ENCODE data around the gene NFIL3. TPM values are rescaled to one million over a fixed set of nuclear protein-coding genes. Genes with fewer than 3 reads are reported as not detected.

The NFIL3 gene, protein sequence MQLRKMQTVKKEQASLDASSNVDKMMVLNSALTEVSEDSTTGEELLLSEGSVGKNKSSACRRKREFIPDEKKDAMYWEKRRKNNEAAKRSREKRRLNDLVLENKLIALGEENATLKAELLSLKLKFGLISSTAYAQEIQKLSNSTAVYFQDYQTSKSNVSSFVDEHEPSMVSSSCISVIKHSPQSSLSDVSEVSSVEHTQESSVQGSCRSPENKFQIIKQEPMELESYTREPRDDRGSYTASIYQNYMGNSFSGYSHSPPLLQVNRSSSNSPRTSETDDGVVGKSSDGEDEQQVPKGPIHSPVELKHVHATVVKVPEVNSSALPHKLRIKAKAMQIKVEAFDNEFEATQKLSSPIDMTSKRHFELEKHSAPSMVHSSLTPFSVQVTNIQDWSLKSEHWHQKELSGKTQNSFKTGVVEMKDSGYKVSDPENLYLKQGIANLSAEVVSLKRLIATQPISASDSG
- 5.3 and 7.0 TPM in 2 replicates for total RNA-seq

DNA sequence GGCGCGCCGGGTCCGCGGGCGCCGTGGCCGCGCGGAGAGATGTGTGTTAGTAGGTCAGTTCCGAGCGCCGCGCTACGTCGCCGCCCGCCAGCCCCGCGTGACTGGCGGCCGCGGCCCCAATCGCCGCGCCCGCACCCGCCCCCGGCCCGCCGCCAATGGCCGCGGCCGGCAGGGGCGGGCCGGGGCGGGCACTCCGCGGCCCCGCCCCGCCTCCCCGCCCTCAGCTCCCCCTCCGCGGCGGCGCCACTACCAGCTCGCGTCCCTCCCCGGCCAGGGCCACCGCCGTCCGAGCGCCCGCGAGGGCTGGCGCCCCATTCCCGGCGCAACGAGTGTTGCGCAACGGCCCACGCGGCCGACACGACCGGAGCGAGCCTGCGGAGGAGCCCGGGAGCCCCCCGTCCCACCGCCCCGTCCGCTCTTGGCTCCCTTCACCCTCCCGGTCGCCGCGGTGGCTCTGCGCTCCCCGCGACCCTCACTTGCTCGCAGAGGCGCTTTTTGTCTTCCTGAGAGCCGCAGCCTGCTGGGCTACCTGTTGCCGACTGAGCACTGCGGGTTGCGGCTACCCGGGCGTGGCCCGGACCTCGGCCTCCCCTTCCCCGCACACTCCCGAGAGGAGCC lies at the start of gene NFIL3:
NFIL3 (minus strand) TSS at position 48 of the 618 bp plus-strand sequence. CDS start 13,098 bp downstream, outside the sequence.

DNA sequence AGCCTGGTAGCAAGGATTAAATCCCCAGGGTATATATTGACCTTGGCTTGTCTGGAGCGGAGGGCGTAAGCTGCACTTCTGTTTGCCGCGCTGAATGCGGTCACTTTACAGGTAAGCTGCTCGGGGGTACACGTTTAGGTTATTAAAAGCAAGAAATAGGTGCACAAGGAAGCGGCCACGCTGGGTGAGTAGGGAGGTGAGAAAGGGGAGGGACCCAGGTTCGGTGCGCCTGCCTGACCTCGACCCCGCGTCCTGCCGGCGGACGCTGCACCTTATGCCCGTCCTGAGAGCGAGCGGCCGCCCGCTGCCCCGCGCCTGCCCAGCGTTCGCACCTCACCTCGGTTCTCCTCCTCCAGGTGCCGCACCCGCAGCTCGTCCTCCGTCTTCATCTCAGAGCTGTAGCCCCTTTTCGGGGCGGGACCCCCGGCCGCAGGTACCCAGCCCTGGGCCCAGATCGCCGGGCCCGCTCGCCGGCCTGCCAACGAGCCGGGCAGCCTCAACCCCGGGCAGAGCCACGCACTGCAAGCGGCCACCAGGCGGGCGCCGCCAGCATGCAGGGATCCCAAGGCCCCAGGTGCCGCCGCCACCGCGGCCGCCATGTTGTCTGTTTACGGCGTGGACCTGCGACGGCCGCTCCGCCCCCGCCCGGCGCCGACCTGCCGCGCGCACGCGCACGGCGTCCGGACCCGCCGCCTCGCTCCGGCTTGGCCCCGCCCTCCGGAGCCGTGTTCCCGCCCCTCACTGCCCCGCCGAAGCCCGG lies 62.2 kb downstream of the NFIL3 start, which contains the start of gene AUH:
AUH (minus strand) TSS at position 628 of the 760 bp plus-strand sequence; CDS start at position 599, 29 bp downstream.

Other genes starting within 250 kb of the NFIL3 start
- 5.6 and 7.1 TPM in 2 replicates for gene AUH, start 61.9 kb downstream of the NFIL3 start, total RNA-seq